ENCODE data around the gene ADGRB2. TPM values are rescaled to one million over a fixed set of nuclear protein-coding genes. Genes with fewer than 3 reads are reported as not detected.
A peak's percentile ranks its signal among the peaks of the same experiment; 100 is the strongest.

ADGRB2 gene
- total RNA-seq, 1 experiment from 2014 or later, result 10.9 TPM

DNA sequence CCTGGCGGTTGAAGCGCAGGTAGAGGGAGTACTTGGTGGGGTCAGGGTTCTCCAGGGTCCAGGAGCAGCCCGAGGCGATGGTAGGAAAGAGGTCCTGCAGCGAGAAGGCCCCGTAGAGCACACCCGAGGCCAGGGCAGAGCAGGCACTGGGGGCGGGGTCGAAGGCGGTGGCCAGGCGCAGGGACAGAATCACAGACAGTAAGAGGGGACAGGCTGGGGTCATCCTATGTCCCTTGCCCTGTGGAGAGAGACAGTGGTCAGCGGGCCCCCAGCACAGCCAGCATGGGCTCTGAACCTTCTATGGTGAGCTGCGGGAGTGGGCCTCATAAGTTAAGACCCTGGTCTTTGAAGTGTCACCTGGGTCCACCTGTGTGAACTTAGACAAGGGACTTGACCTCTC is 7.6 kb downstream of the ADGRB2 start:
- Mint-ChIP-seq H3K27ac (peak overlapping the region in 1 of 3 experiments; percentile 18; a peak in 1 of 7 replicates), H3K36me3 (ENCODE audit: insufficient read depth in 1 of 3, low read depth in 3 of 3) (no peaks in the 10 kb centered on the region), H3K4me1 (peaks cover 37 to 45% of the 10 kb centered on the region in 2 experiments), H3K4me3 (no peak overlapping the region), H3K9me3 (no peaks in the 10 kb centered on the region), H3K27me3 (ENCODE audit: low read depth) (peaks cover 4% of the 10 kb centered on the region)
- H2BK5ac ChIP-seq (ENCODE audit: insufficient read length, low read length), result no peak overlapping the region
- no peak overlapping the region for H3K4ac ChIP-seq (ENCODE audit: low read depth, low read length)
- no peaks in the 10 kb centered on the region for H3K79me2 ChIP-seq (ENCODE audit: insufficient read depth, low read length)
- H2BK15ac ChIP-seq (ENCODE audit: low read depth, low read length), result no peak overlapping the region
- H2BK12ac ChIP-seq (ENCODE audit: insufficient read length, low read depth, low read length), result no peak overlapping the region
- H3K27me3 ChIP-seq (ENCODE audit: insufficient read depth, low read length), result no peaks in the 10 kb centered on the region
- TF ChIP-seq, protein P1, sequence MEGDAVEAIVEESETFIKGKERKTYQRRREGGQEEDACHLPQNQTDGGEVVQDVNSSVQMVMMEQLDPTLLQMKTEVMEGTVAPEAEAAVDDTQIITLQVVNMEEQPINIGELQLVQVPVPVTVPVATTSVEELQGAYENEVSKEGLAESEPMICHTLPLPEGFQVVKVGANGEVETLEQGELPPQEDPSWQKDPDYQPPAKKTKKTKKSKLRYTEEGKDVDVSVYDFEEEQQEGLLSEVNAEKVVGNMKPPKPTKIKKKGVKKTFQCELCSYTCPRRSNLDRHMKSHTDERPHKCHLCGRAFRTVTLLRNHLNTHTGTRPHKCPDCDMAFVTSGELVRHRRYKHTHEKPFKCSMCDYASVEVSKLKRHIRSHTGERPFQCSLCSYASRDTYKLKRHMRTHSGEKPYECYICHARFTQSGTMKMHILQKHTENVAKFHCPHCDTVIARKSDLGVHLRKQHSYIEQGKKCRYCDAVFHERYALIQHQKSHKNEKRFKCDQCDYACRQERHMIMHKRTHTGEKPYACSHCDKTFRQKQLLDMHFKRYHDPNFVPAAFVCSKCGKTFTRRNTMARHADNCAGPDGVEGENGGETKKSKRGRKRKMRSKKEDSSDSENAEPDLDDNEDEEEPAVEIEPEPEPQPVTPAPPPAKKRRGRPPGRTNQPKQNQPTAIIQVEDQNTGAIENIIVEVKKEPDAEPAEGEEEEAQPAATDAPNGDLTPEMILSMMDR (conservative IDR thresholded peaks at IDR 0.05), result no peak
- H3K4me1 ChIP-seq (ENCODE audit: insufficient read depth, low read length), result peaks cover 9% of the 10 kb centered on the region; the same call in 1 of the 2 replicates
- H3K14ac ChIP-seq (ENCODE audit: insufficient read depth, low read length), result no peak overlapping the region; the same call in 1 of the 2 replicates
- no peak overlapping the region for H3K4me2 ChIP-seq (ENCODE audit: insufficient read depth, insufficient read length, low read length)
- no CpG with 5 or more reads among the region's 13 CpGs for WGBS (ENCODE audit: extremely low coverage, insufficient read length, low lambda C conversion rate)
- no peak for DNase-seq
- no peaks in the 10 kb centered on the region for H3K79me1 ChIP-seq (ENCODE audit: insufficient read depth, low read depth, low read length, poor library complexity, severe bottlenecking)
- no peak overlapping the region for H3K9ac ChIP-seq (ENCODE audit: extremely low read depth, insufficient read length, low read length)
- no peaks in the 10 kb centered on the region for H4K20me1 ChIP-seq (ENCODE audit: control insufficient read depth, insufficient read depth, insufficient read length)
- no peaks in the 10 kb centered on the region for H3K23me2 ChIP-seq (ENCODE audit: insufficient read length, low read depth, low read length, poor library complexity, severe bottlenecking)
- no peaks in the 10 kb centered on the region for H3K9me3 ChIP-seq (ENCODE audit: control insufficient read depth, low read depth, low read length)
- H3K18ac ChIP-seq (ENCODE audit: insufficient read length, low read depth, low read length), result no peak overlapping the region
- no peak overlapping the region for H2BK20ac ChIP-seq (ENCODE audit: low read depth, low read length, poor library complexity, severe bottlenecking)
- H3T11ph ChIP-seq (ENCODE audit: low read length), result no peak overlapping the region
- H4K5ac ChIP-seq (ENCODE audit: insufficient read length, low read depth, low read length), result no peak overlapping the region
- H4K91ac ChIP-seq (ENCODE audit: insufficient read length, low read depth, low read length), result no peak overlapping the region
- no peak overlapping the region for H3K27ac ChIP-seq (ENCODE audit: insufficient read length, low read depth, low read length)
- no peak overlapping the region for H3K56ac ChIP-seq (ENCODE audit: insufficient read length, low read depth, low read length)
- H4K8ac ChIP-seq (replicated peaks; ENCODE audit: insufficient read length, low read depth, low read length), result no peak overlapping the region
- no peak overlapping the region for H3K23ac ChIP-seq (ENCODE audit: insufficient read length, low read depth, low read length)
- no peak overlapping the region for H2BK120ac ChIP-seq (ENCODE audit: low read depth, low read length, poor library complexity, severe bottlenecking)
- no peak overlapping the region for H2AK5ac ChIP-seq (ENCODE audit: insufficient read length, low read length)
- H2AFZ ChIP-seq (ENCODE audit: low read length), result no peak overlapping the region
